H9 (cell line): ENCODE data around the gene FAM174C. TPM values are rescaled to one million over a fixed set of nuclear protein-coding genes. Genes with fewer than 3 reads are reported as not detected.
A peak's percentile ranks its signal among the peaks of the same experiment; 100 is the strongest.

Source experiments
- DNase-seq: peaks from one replicate; pipeline ENCODE4 v3.0.0-alpha.2; 2017
- H2AFZ ChIP-seq: one replicate; pipeline ENCODE4 v1.6.1; 2013; ENCODE audit warnings: mild to moderate bottlenecking, low read length, control low read depth, moderate library complexity
- H2AK5ac ChIP-seq: 2 replicates; pipeline ENCODE4 v1.6.1; 2013; ENCODE audit warnings: low read length, control low read depth, mixed read lengths; ENCODE audit not compliant: insufficient read length
- H2BK120ac ChIP-seq: one replicate; pipeline ENCODE4 v1.6.1; 2013; ENCODE audit warnings: low read depth, mild to moderate bottlenecking, low read length, control low read depth, inconsistent platforms; ENCODE audit not compliant: poor library complexity, severe bottlenecking
- H2BK12ac ChIP-seq: 2 replicates; pipeline ENCODE4 v1.6.1; 2013; ENCODE audit warnings: low read length, control low read depth, mixed read lengths, low read depth; ENCODE audit not compliant: insufficient read length
- H2BK15ac ChIP-seq: 2 replicates; pipeline ENCODE4 v1.6.1; 2013; ENCODE audit warnings: low read depth, low read length, control low read depth
- H2BK20ac ChIP-seq: one replicate; pipeline ENCODE4 v1.6.1; 2013; ENCODE audit warnings: low read depth, mild to moderate bottlenecking, low read length, control low read depth, inconsistent platforms; ENCODE audit not compliant: poor library complexity, severe bottlenecking
- H2BK5ac ChIP-seq: 2 replicates; pipeline ENCODE4 v1.6.1; 2013; ENCODE audit warnings: low read length, control low read depth, mixed read lengths; ENCODE audit not compliant: insufficient read length
- H3K14ac ChIP-seq: 2 replicates; pipeline ENCODE4 v1.6.1; 2013; ENCODE audit warnings: low read length, control low read depth; ENCODE audit not compliant: insufficient read depth
- H3K18ac ChIP-seq: 2 replicates; pipeline ENCODE4 v1.6.1; 2013; ENCODE audit warnings: low read depth, mild to moderate bottlenecking, mixed read lengths, low read length, control low read depth; ENCODE audit not compliant: insufficient read length
- H3K23ac ChIP-seq: 2 replicates; pipeline ENCODE4 v1.6.1; 2013; ENCODE audit warnings: low read length, control low read depth, mixed read lengths, low read depth; ENCODE audit not compliant: insufficient read length
- H3K23me2 ChIP-seq: 2 replicates; pipeline ENCODE4 v1.6.1; 2013; ENCODE audit warnings: low read depth, mild to moderate bottlenecking, mixed read lengths, low read length, control low read depth; ENCODE audit not compliant: insufficient read length, poor library complexity, severe bottlenecking
- H3K27ac ChIP-seq: 2 replicates; pipeline ENCODE4 v1.5.1; 2013; ENCODE audit warnings: low read length, control low read depth, mixed read lengths, low read depth; ENCODE audit not compliant: insufficient read length
- H3K27me3 ChIP-seq: 2 replicates; pipeline ENCODE4 v1.6.1; 2013; ENCODE audit warnings: low read length, control low read depth, inconsistent platforms; ENCODE audit not compliant: insufficient read depth
- H3K4ac ChIP-seq: 2 replicates; pipeline ENCODE4 v1.6.1; 2013; ENCODE audit warnings: low read depth, mild to moderate bottlenecking, control low read depth, inconsistent platforms, low read length, moderate library complexity
- H3K4me1 ChIP-seq: 2 replicates; pipeline ENCODE4 v1.6.1; 2013; ENCODE audit warnings: low read length, control low read depth, inconsistent platforms; ENCODE audit not compliant: insufficient read depth
- H3K4me2 ChIP-seq: 2 replicates; pipeline ENCODE4 v1.6.1; 2013; ENCODE audit warnings: low read length, control low read depth, mixed read lengths; ENCODE audit not compliant: insufficient read length, insufficient read depth
- H3K56ac ChIP-seq: 2 replicates; pipeline ENCODE4 v1.6.1; 2013; ENCODE audit warnings: low read depth, mild to moderate bottlenecking, mixed read lengths, low read length, control low read depth; ENCODE audit not compliant: insufficient read length
- H3K79me1 ChIP-seq: 2 replicates; pipeline ENCODE4 v1.6.1; 2013; ENCODE audit warnings: low read depth, mild to moderate bottlenecking, moderate library complexity, low read length, control low read depth, inconsistent platforms; ENCODE audit not compliant: insufficient read depth, poor library complexity, severe bottlenecking
- H3K79me2 ChIP-seq: 2 replicates; pipeline ENCODE4 v1.6.1; 2013; ENCODE audit warnings: low read length, control low read depth, inconsistent platforms; ENCODE audit not compliant: insufficient read depth
- H3K9ac ChIP-seq: 2 replicates; pipeline ENCODE4 v1.6.1; 2013; ENCODE audit warnings: low read length, control low read depth, mixed read lengths; ENCODE audit not compliant: insufficient read length; ENCODE audit errors: extremely low read depth
- H3K9me3 ChIP-seq: one replicate; pipeline ENCODE4 v1.6.1; 2013; ENCODE audit warnings: low read depth, low read length, inconsistent platforms; ENCODE audit not compliant: control insufficient read depth
- H3T11ph ChIP-seq: one replicate; pipeline ENCODE4 v1.6.1; 2013; ENCODE audit warnings: mild to moderate bottlenecking, low read length, control low read depth, inconsistent platforms
- H4K20me1 ChIP-seq: one replicate; pipeline ENCODE4 v1.6.1; 2013; ENCODE audit not compliant: control insufficient read depth, insufficient read length, insufficient read depth
- H4K5ac ChIP-seq: 2 replicates; pipeline ENCODE4 v1.6.1; 2013; ENCODE audit warnings: low read depth, mild to moderate bottlenecking, mixed read lengths, low read length, control low read depth; ENCODE audit not compliant: insufficient read length
- H4K8ac ChIP-seq: replicated peaks from 2 replicates; pipeline ENCODE4 v1.6.1; 2013; ENCODE audit warnings: low read length, control low read depth, mixed read lengths, low read depth; ENCODE audit not compliant: insufficient read length
- H4K91ac ChIP-seq: 2 replicates; pipeline ENCODE4 v1.6.1; 2013; ENCODE audit warnings: low read depth, mild to moderate bottlenecking, moderate library complexity, mixed read lengths, low read length, control low read depth; ENCODE audit not compliant: insufficient read length
- H3K27ac Mint-ChIP-seq, 3 experiments: 2 replicates in 2 of 3; 3 replicates in 1 of 3; pipeline ENCODE4 v1.8.0; 2020 to 2021; ENCODE audit warnings: mixed read lengths in 3 of 3, mild to moderate bottlenecking in 1 of 3, moderate library complexity in 1 of 3
- H3K27me3 Mint-ChIP-seq: 2 replicates; pipeline ENCODE4 v1.8.0; 2021; ENCODE audit warnings: low read depth, mild to moderate bottlenecking, moderate library complexity, mixed read lengths
- H3K36me3 Mint-ChIP-seq, 3 experiments: 2 replicates in 2 of 3; 3 replicates in 1 of 3; pipeline ENCODE4 v1.8.0; 2020 to 2021; ENCODE audit warnings: low read depth in 3 of 3, mixed read lengths in 3 of 3; ENCODE audit not compliant: insufficient read depth in 1 of 3
- H3K4me1 Mint-ChIP-seq, 2 experiments: 2 replicates each; pipeline ENCODE4 v1.8.0; 2020; ENCODE audit warnings: mixed read lengths in 2 of 2
- H3K4me3 Mint-ChIP-seq, 2 experiments: 2 replicates in 1 of 2; 3 replicates in 1 of 2; pipeline ENCODE4 v1.8.0; 2020 to 2021; ENCODE audit warnings: mild to moderate bottlenecking in 2 of 2, mixed read lengths in 2 of 2, moderate library complexity in 1 of 2
- H3K9me3 Mint-ChIP-seq, 2 experiments: 2 replicates in 1 of 2; 3 replicates in 1 of 2; pipeline ENCODE4 v1.8.0; 2020; ENCODE audit warnings: mild to moderate bottlenecking in 2 of 2, mixed read lengths in 2 of 2, moderate library complexity in 1 of 2
- WGBS: extraction: QIAGEN DNeasy Blood & Tissue Kit; methylation state at CpG from one replicate; pipeline ENCODE4 v1.1.7; 2013; ENCODE audit warnings: missing lambda C conversion rate, low lambda C conversion rate, mixed read lengths; ENCODE audit not compliant: insufficient read length; ENCODE audit errors: extremely low coverage; 5-methylcytosine and 5-hydroxymethylcytosine counted together
- total RNA-seq: library from RNA; stranded (reverse); gene quantifications from 2 replicates; pipeline ENCODE4 v1.2.1, GENCODE V29; 2021
- TF ChIP-seq, protein P1 (sequence below): fragments of 200-600 bp; sonication (generic); conservative IDR thresholded peaks from 3 replicates; pipeline ENCODE4 v1.8.0; 2021; ENCODE audit warnings: antibody characterized with exemption, mild to moderate bottlenecking

FAM174C gene
- total RNA-seq, 1 experiment from 2014 or later: 63.0 TPM

DNA sequence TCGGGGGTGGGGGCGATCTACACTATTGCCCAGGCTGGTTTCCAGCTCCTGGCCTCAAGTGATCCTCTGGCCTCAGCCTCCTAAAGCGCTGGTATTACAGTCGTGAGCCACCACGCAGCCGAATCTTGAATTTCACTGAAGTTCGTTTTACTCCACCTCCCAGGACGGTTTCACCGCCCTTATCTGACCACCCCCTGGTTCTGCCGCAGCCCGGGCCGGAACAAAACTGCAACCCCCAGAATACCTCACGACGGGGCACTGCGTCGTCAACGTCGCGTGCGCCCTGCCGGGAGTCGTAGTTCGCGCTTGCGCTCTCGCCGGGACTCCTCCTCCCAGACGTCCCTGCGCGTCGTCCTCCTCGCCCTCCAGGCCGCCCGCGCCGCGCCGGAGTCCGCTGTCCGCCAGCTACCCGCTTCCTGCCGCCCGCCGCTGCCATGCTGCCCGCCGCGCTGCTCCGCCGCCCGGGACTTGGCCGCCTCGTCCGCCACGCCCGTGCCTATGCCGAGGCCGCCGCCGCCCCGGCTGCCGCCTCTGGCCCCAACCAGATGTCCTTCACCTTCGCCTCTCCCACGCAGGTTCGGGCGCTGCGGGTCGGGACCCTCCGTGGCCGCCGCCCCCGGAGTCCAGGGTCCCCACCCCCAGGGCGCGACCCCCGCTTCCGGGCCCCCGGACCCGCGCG is 33.8 kb upstream of the FAM174C start, which contains the start of gene ATP5F1D:
Gene ATP5F1D, plus strand, starts transcription at position 335 of the 679 bp plus-strand sequence. Its CDS starts 100 bp downstream, at position 435.
- Histone ChIP-seq H3K79me1 (no peaks in the 10 kb centered on the region), H3K18ac (no peak within 1 kb of the TSS), H2BK12ac (no peak within 1 kb of the TSS), H3K14ac (no peak within 1 kb of the TSS), H3K56ac (no peak within 1 kb of the TSS), H3K79me2 (no peaks in the 10 kb centered on the region; the same call in 1 of the 2 replicates), H3T11ph (no peak within 1 kb of the TSS), H2BK120ac (no peak within 1 kb of the TSS), H2BK20ac (no peak within 1 kb of the TSS), H3K9me3 (no peaks in the 10 kb centered on the region), H3K23me2 (peaks cover 6% of the 10 kb centered on the region), H4K20me1 (no peaks in the 10 kb centered on the region), H3K23ac (no peak within 1 kb of the TSS), H4K8ac (no peak within 1 kb of the TSS), H4K91ac (no peak within 1 kb of the TSS), H2BK15ac (no peak within 1 kb of the TSS), H3K9ac (peak within 1 kb of the TSS; percentile 39), H2AFZ (no peak within 1 kb of the TSS), H4K5ac (no peak within 1 kb of the TSS), H3K4me2 (peak within 1 kb of the TSS; percentile 52), H2AK5ac (no peak within 1 kb of the TSS), H3K4me1 (no peaks in the 10 kb centered on the region), H3K27me3 (no peaks in the 10 kb centered on the region), H2BK5ac (no peak within 1 kb of the TSS), H3K27ac (no peak within 1 kb of the TSS), H3K4ac (no peak within 1 kb of the TSS)
- WGBS: no CpG with 5 or more reads among the region's 79 CpGs
- H3K9me3 Mint-ChIP-seq: no peaks in the 10 kb centered on the region; a peak in 1 of 5 replicates
- H3K4me3 Mint-ChIP-seq: peak within 1 kb of the TSS; percentile 85 to 92
- peaks cover 15 to 27% of the 10 kb centered on the region in 2 experiments for H3K4me1 Mint-ChIP-seq
- DNase-seq: peak; percentile 94
- H3K36me3 Mint-ChIP-seq: peaks cover 0 to 2% (median 0%) of the 10 kb centered on the region in 3 experiments; a peak in 2 of 7 replicates
- peak within 1 kb of the TSS; percentile 52 to 95 (median 84); a peak in 4 of 7 replicates for H3K27ac Mint-ChIP-seq
- peaks cover 1% of the 10 kb centered on the region for H3K27me3 Mint-ChIP-seq
- TF ChIP-seq, protein P1, sequence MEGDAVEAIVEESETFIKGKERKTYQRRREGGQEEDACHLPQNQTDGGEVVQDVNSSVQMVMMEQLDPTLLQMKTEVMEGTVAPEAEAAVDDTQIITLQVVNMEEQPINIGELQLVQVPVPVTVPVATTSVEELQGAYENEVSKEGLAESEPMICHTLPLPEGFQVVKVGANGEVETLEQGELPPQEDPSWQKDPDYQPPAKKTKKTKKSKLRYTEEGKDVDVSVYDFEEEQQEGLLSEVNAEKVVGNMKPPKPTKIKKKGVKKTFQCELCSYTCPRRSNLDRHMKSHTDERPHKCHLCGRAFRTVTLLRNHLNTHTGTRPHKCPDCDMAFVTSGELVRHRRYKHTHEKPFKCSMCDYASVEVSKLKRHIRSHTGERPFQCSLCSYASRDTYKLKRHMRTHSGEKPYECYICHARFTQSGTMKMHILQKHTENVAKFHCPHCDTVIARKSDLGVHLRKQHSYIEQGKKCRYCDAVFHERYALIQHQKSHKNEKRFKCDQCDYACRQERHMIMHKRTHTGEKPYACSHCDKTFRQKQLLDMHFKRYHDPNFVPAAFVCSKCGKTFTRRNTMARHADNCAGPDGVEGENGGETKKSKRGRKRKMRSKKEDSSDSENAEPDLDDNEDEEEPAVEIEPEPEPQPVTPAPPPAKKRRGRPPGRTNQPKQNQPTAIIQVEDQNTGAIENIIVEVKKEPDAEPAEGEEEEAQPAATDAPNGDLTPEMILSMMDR: no peak
